Transverse colon (tissue), 4 donors: ENCODE results near the gene SUPV3L1. TPM values are rescaled to one million over a fixed set of nuclear protein-coding genes. Genes with fewer than 3 reads are reported as not detected.
A peak's percentile ranks its signal among the peaks of the same experiment; 100 is the strongest.

ENCODE experiments used
- DNase-seq: peaks from one replicate; pipeline ENCODE4 v3.0.0-alpha.2; 2019
- H3K27ac ChIP-seq, 4 donors: fragments of 200-600 bp; sonication (generic); 2 replicates each; pipeline ENCODE4 v1.5.1; 2016 to 2018; ENCODE audit warnings: inconsistent platforms in 4 of 4
- H3K27me3 ChIP-seq: fragments of 200-600 bp; sonication (generic); 2 replicates; pipeline ENCODE4 v1.5.1; 2017; ENCODE audit warnings: inconsistent platforms
- H3K36me3 ChIP-seq, 4 donors: fragments of 200-600 bp; sonication (generic); 2 replicates each; pipeline ENCODE4 v1.5.1; 2017 to 2019; ENCODE audit warnings: inconsistent platforms in 4 of 4
- H3K4me1 ChIP-seq, 4 donors: fragments of 200-600 bp; sonication (generic); 2 replicates each; pipeline ENCODE4 v1.5.1; 2017 to 2020; ENCODE audit warnings: inconsistent platforms in 4 of 4
- H3K4me3 ChIP-seq, 4 donors: fragments of 200-600 bp; sonication (generic); 1 replicate in 1 of 4; 2 replicates in 3 of 4; pipeline versions ENCODE4 v1.5.1 to v1.6.1; 2017 to 2019; ENCODE audit warnings: inconsistent platforms in 4 of 4
- H3K9me3 ChIP-seq, 2 donors: fragments of 200-600 bp; sonication (generic); 2 replicates each; pipeline ENCODE4 v1.5.1; 2017 to 2019; ENCODE audit warnings: inconsistent platforms in 2 of 2
- EP300 ChIP-seq: sonication (generic); formaldehyde crosslinking; IDR thresholded peaks from one replicate; pipeline ENCODE4 v1.6.1; 2017; ENCODE audit warnings: antibody characterized with exemption, low read depth
- POLR2A ChIP-seq: fragments of 450-650 bp; IDR thresholded peaks from one replicate; pipeline ENCODE4 v1.6.1; 2016; ENCODE audit warnings: antibody characterized with exemption, mild to moderate bottlenecking, moderate library complexity
- POLR2AphosphoS5 ChIP-seq, 3 donors: sonication (generic); formaldehyde crosslinking; IDR thresholded peaks; one replicate each; pipeline ENCODE4 v1.6.1; 2016; ENCODE audit warnings: antibody characterized with exemption in 3 of 3
- WGBS, 2 donors: methylation state at CpG; one replicate each; pipeline ENCODE4 v1.1.5; 2018; ENCODE audit warnings: low coverage in 1 of 2; 5-methylcytosine and 5-hydroxymethylcytosine counted together
- in situ Hi-C, 4 donors: fragments of 200-750 bp; cut with MboI; loops; one replicate each; pipeline versions ENCODE4 v1.15.0 to v1.15.1; 2017; ENCODE audit warnings: low sequenced_read_pairs in 3 of 4, low pct_ligation_motif_present in 1 of 4, low pct_unique_long_range_greater_than_20kb in 1 of 4
- intact Hi-C: fragments of 100-400 bp; cut with DNase I; formaldehyde crosslinking; loops from one replicate; pipeline ENCODE4 v1.15.1; 2023; ENCODE audit warnings: low total_unique reads
- total RNA-seq, 4 donors: library from RNA; depleted of rRNA; stranded (reverse); fragments of >200 nt; gene quantifications; one replicate each; pipeline ENCODE4 v1.1.0, GENCODE V29; 2016
- TF ChIP-seq, protein P1 (sequence below), 5 experiments: fragments of 200-600 bp in 3 of 5; fragments of 450-650 bp in 2 of 5; sonication (generic) in 3 of 5; IDR thresholded peaks; 1 replicate in 2 of 5; 2 replicates in 3 of 5; pipeline ENCODE4 v1.5.1; 2016 to 2017; ENCODE audit warnings: antibody characterized with exemption in 5 of 5, inconsistent platforms in 3 of 5, mild to moderate bottlenecking in 2 of 5, moderate library complexity in 1 of 5

Gene SUPV3L1
- total RNA-seq, 4 donors from 2014 or later = 15.3 to 34.0 (median 26.7) TPM

- no peak for TF ChIP-seq EP300
- no peak for TF ChIP-seq POLR2A
- TF ChIP-seq, protein P1, sequence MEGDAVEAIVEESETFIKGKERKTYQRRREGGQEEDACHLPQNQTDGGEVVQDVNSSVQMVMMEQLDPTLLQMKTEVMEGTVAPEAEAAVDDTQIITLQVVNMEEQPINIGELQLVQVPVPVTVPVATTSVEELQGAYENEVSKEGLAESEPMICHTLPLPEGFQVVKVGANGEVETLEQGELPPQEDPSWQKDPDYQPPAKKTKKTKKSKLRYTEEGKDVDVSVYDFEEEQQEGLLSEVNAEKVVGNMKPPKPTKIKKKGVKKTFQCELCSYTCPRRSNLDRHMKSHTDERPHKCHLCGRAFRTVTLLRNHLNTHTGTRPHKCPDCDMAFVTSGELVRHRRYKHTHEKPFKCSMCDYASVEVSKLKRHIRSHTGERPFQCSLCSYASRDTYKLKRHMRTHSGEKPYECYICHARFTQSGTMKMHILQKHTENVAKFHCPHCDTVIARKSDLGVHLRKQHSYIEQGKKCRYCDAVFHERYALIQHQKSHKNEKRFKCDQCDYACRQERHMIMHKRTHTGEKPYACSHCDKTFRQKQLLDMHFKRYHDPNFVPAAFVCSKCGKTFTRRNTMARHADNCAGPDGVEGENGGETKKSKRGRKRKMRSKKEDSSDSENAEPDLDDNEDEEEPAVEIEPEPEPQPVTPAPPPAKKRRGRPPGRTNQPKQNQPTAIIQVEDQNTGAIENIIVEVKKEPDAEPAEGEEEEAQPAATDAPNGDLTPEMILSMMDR (IDR thresholded peaks at IDR 0.05) = no peak
- no peak for TF ChIP-seq POLR2AphosphoS5 (IDR thresholded peaks at IDR 0.05)
- Histone ChIP-seq H3K27ac (no peak overlapping the region), H3K9me3 (no peaks in the 10 kb centered on the region), H3K4me3 (no peak overlapping the region), H3K27me3 (no peaks in the 10 kb centered on the region), H3K4me1 (no peaks in the 10 kb centered on the region), H3K36me3 (peaks cover 0 to 70% (median 23%) of the 10 kb centered on the region in 4 donors)
- in situ Hi-C loops (no loop called here), intact Hi-C loops (no loop called here)
- 89 to 93% methylated on average over 2 of the region's 2 CpGs for WGBS, 2 donors
- DNase-seq = no peak
Observed at GRCh38 chr10:69201045-69201444, 21.0 kb downstream of the SUPV3L1 start.

GRCh38 chr10:69202332-69202731 lies 22.3 kb downstream of the SUPV3L1 start:
- Histone ChIP-seq H3K36me3 (peaks cover 0 to 67% (median 29%) of the 10 kb centered on the region in 4 donors), H3K27me3 (no peaks in the 10 kb centered on the region), H3K9me3 (no peaks in the 10 kb centered on the region), H3K27ac (no peak overlapping the region), H3K4me1 (no peaks in the 10 kb centered on the region), H3K4me3 (no peak overlapping the region)
- TF ChIP-seq POLR2A (no peak), POLR2AphosphoS5 (IDR thresholded peaks at IDR 0.05) (no peak), EP300 (no peak)
- TF ChIP-seq, protein P1 (IDR thresholded peaks at IDR 0.05) = no peak
- intact Hi-C loops (no loop called here), in situ Hi-C loops (no loop called here)
- WGBS, 2 donors = 79 to 100% methylated on average over 1 of the region's 1 CpG
- DNase-seq = no peak

GRCh38 chr10:69208761-69209160 lies 28.7 kb downstream of the SUPV3L1 start:
- Histone ChIP-seq H3K4me3 (no peak overlapping the region), H3K4me1 (peaks cover 0 to 12% (median 7%) of the 10 kb centered on the region in 4 donors), H3K36me3 (peaks cover 0 to 38% (median 19%) of the 10 kb centered on the region in 4 donors), H3K9me3 (no peaks in the 10 kb centered on the region), H3K27me3 (no peaks in the 10 kb centered on the region), H3K27ac (no peak overlapping the region)
- 84 to 86% methylated on average over 3 to 6 of the region's 6 CpGs for WGBS, 2 donors
- TF ChIP-seq, protein P1 (IDR thresholded peaks at IDR 0.05) = no peak
- TF ChIP-seq POLR2AphosphoS5 (IDR thresholded peaks at IDR 0.05) (no peak), POLR2A (no peak), EP300 (no peak)
- intact Hi-C loops (no loop called here), in situ Hi-C loops (no loop called here)
- DNase-seq = no peak

GRCh38 chr10:69209787-69210484 lies 29.9 kb downstream of the SUPV3L1 start:
- in situ Hi-C loops (no loop called here), intact Hi-C loops (no loop called here)
- TF ChIP-seq, protein P1 (IDR thresholded peaks at IDR 0.05) = no peak
- TF ChIP-seq EP300 (no peak), POLR2A (no peak)
- H3K4me3 ChIP-seq = no peak overlapping the region
- 62 to 73% methylated on average over 1 to 3 of the region's 3 CpGs for WGBS, 2 donors
- H3K4me1 ChIP-seq = peaks cover 0 to 12% (median 7%) of the 10 kb centered on the region in 4 donors
- DNase-seq = no peak
- H3K27me3 ChIP-seq = no peaks in the 10 kb centered on the region
- peak overlapping the region in 3 of 4 donors; percentile 26 to 41 (median 38) for H3K27ac ChIP-seq
- no peaks in the 10 kb centered on the region for H3K9me3 ChIP-seq
- H3K36me3 ChIP-seq = peaks cover 0 to 29% (median 13%) of the 10 kb centered on the region in 4 donors
